Fibroblast of the aortic adventitia (primary cell): Measurements from ENCODE around the gene EVC2. TPM values are rescaled to one million over a fixed set of nuclear protein-coding genes. Genes with fewer than 3 reads are reported as not detected.

Experiments used
- DNase-seq: peaks from one replicate; pipeline ENCODE4 v3.0.0-alpha.2; 2010; ENCODE audit warnings: low read depth
- H3K4me3 ChIP-seq: 2 replicates; pipeline ENCODE4 v1.5.1; 2011; ENCODE audit warnings: low read depth, mild to moderate bottlenecking, control low read depth, low read length, moderate library complexity
- CTCF ChIP-seq: IDR thresholded peaks from 2 replicates; pipeline ENCODE4 v1.5.1; 2011; ENCODE audit warnings: mild to moderate bottlenecking, low read length, control low read depth, inconsistent platforms; ENCODE audit not compliant: insufficient read depth
- total RNA-seq: library from RNA; depleted of rRNA; stranded (reverse); fragments of >200 nt; gene quantifications from 2 replicates; pipeline ENCODE4 v1.2.3, GENCODE V29; 2012; ENCODE audit warnings: low replicate concordance

Gene EVC2
- total RNA-seq, 1 donor = 15.5 TPM

- DNase-seq = no peak
- H3K4me3 ChIP-seq = no peak overlapping the region
- TF ChIP-seq CTCF = no peak
Measured at GRCh38 chr4:5724377-5724776, 16.0 kb upstream of the EVC2 start.

GRCh38 chr4:5722328-5722727 lies 14.0 kb upstream of the EVC2 start:
- DNase-seq = peak; percentile 20
- H3K4me3 ChIP-seq = no peak overlapping the region
- no peak for TF ChIP-seq CTCF

- no peak overlapping the region for H3K4me3 ChIP-seq
- TF ChIP-seq CTCF = no peak
- no peak for DNase-seq
Measured at GRCh38 chr4:5721923-5722322, 13.6 kb upstream of the EVC2 start.

GRCh38 chr4:5720980-5721379 lies 12.6 kb upstream of the EVC2 start:
- no peak overlapping the region for H3K4me3 ChIP-seq
- no peak for DNase-seq
- TF ChIP-seq CTCF = no peak

- no peak overlapping the region for H3K4me3 ChIP-seq
- TF ChIP-seq CTCF = no peak
- no peak for DNase-seq
Measured at GRCh38 chr4:5720157-5720850, 11.9 kb upstream of the EVC2 start.

GRCh38 chr4:5719350-5720055 lies 11.1 kb upstream of the EVC2 start:
- no peak overlapping the region for H3K4me3 ChIP-seq
- TF ChIP-seq CTCF = no peak
- no peak for DNase-seq

- TF ChIP-seq CTCF = no peak
- no peak overlapping the region for H3K4me3 ChIP-seq
- no peak for DNase-seq
Measured at GRCh38 chr4:5718411-5718810, 10.1 kb upstream of the EVC2 start.
